ENCODE results near the gene FBXO7. TPM values are rescaled to one million over a fixed set of nuclear protein-coding genes. Genes with fewer than 3 reads are reported as not detected.

The FBXO7 gene
- 10 to 100 TPM; 73.4 to 95.1 (median 87.3) TPM for total RNA-seq

DNA sequence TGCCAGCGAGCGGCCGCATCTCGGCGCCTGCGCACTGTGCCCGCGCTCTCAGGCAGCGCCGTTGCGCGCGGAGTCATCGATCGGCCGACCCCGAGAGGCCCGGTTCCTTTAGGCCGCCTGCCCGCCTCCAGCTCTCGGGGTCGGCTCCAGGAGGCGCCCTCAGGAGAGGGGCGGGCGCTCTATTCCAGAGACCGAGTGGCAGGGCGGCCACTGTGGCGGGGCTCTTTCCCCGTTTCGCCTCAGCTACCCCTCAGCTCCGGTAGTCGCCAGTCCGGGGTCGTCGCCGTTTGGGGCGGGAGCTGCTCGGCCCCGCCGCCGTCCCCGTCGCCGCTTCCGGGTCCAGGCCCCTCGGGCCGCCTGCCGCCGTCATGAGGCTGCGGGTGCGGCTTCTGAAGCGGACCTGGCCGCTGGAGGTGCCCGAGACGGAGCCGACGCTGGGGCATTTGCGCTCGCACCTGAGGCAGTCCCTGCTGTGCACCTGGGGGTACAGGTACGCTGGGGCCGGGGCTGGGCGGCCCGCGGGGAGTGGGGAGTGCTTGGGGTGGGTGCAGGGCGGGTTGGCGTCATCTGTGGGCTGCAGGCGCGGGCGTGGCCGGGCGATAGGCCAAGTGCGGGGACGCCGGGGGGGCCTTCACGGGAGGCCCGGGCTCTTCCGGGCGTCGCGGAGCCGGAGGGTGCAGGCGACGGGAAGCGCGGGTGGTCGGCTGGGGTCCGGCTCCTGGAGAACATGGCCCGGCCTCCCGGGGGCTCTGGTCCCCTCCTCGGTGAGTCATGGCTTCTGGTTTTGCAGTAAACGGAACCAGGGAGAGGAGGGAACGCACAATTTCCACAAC lies at the start of gene FBXO7:
Gene FBXO7, plus strand, starts transcription at position 177 of the 833 bp plus-strand sequence. Its CDS starts 192 bp downstream, at position 369.
- WGBS, 2 donors (ENCODE audit: low coverage in 1 of 2): 0% methylated on average over 1 to 2 of the region's 92 CpGs
- Histone ChIP-seq H3K36me3 (peaks cover 0 to 8% of the 10 kb centered on the region in 2 donors), H3K4me3 (peak within 1 kb of the TSS; percentile 84 to 90), H3K27me3 (no peaks in the 10 kb centered on the region), H3K9me3 (no peaks in the 10 kb centered on the region), H3K27ac (peak within 1 kb of the TSS; percentile 95 to 99 (median 98)), H3K4me1 (peaks cover 0 to 52% (median 5%) of the 10 kb centered on the region in 3 donors)
- ATAC-seq: peak; percentile 96
- TF ChIP-seq POLR2AphosphoS5 (IDR thresholded peaks at IDR 0.05): peak; percentile 77
- TF ChIP-seq, protein P1, sequence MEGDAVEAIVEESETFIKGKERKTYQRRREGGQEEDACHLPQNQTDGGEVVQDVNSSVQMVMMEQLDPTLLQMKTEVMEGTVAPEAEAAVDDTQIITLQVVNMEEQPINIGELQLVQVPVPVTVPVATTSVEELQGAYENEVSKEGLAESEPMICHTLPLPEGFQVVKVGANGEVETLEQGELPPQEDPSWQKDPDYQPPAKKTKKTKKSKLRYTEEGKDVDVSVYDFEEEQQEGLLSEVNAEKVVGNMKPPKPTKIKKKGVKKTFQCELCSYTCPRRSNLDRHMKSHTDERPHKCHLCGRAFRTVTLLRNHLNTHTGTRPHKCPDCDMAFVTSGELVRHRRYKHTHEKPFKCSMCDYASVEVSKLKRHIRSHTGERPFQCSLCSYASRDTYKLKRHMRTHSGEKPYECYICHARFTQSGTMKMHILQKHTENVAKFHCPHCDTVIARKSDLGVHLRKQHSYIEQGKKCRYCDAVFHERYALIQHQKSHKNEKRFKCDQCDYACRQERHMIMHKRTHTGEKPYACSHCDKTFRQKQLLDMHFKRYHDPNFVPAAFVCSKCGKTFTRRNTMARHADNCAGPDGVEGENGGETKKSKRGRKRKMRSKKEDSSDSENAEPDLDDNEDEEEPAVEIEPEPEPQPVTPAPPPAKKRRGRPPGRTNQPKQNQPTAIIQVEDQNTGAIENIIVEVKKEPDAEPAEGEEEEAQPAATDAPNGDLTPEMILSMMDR (IDR thresholded peaks at IDR 0.05): peak in 2 of 4 experiments; percentile 55 to 73
- TF ChIP-seq EP300 (IDR thresholded peaks at IDR 0.05): no peak
- peak; percentile 73 to 82 for TF ChIP-seq POLR2A (IDR thresholded peaks at IDR 0.05)

GRCh38 chr22:32426881-32427280 lies 47.7 kb upstream of the FBXO7 start:
- ATAC-seq: no peak
- H3K9me3 ChIP-seq: no peaks in the 10 kb centered on the region
- TF ChIP-seq, protein P1 (IDR thresholded peaks at IDR 0.05): no peak
- TF ChIP-seq POLR2AphosphoS5 (IDR thresholded peaks at IDR 0.05) (no peak), POLR2A (IDR thresholded peaks at IDR 0.05) (no peak), EP300 (IDR thresholded peaks at IDR 0.05) (no peak)
- no peaks in the 10 kb centered on the region for H3K36me3 ChIP-seq
- no peak overlapping the region for H3K4me3 ChIP-seq
- H3K27me3 ChIP-seq: peaks cover 27% of the 10 kb centered on the region
- 45 to 61% methylated on average over 4 of the region's 4 CpGs for WGBS, 2 donors (ENCODE audit: low coverage in 1 of 2)
- no peaks in the 10 kb centered on the region for H3K4me1 ChIP-seq
- H3K27ac ChIP-seq: no peak overlapping the region

DNA sequence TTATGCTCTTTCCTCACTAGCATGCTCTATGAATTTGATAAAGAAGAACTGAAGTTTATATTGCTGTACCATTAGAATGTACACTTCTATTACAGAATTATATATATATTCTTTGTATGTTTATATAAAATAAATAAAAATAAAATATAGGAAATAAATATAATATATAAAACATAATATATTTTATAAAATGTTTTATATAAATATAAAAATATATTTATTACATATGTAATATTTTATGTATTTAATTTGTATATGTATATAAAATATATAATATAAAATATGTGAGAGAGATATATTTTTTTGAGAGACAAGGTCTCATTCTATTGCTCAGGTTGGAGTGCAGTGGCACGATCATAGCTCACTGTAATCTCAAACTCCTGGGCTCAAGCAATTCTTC lies 44.3 kb upstream of the FBXO7 start:
- Histone ChIP-seq H3K9me3 (no peaks in the 10 kb centered on the region), H3K27me3 (peaks cover 38% of the 10 kb centered on the region), H3K4me1 (no peaks in the 10 kb centered on the region), H3K27ac (no peak overlapping the region), H3K36me3 (no peaks in the 10 kb centered on the region), H3K4me3 (no peak overlapping the region)
- TF ChIP-seq POLR2AphosphoS5 (IDR thresholded peaks at IDR 0.05) (no peak), EP300 (IDR thresholded peaks at IDR 0.05) (no peak), POLR2A (IDR thresholded peaks at IDR 0.05) (no peak)
- 65 to 82% methylated on average over 1 of the region's 1 CpG for WGBS, 2 donors (ENCODE audit: low coverage in 1 of 2)
- no peak for ATAC-seq

GRCh38 chr22:32444068-32444467 lies 30.5 kb upstream of the FBXO7 start:
- no peaks in the 10 kb centered on the region for H3K36me3 ChIP-seq
- H3K27ac ChIP-seq: no peak overlapping the region
- H3K27me3 ChIP-seq: peaks cover 58% of the 10 kb centered on the region
- no peaks in the 10 kb centered on the region for H3K9me3 ChIP-seq
- H3K4me3 ChIP-seq: no peak overlapping the region
- 30 to 46% methylated on average over 5 to 6 of the region's 6 CpGs for WGBS, 2 donors (ENCODE audit: low coverage in 1 of 2)
- no peaks in the 10 kb centered on the region for H3K4me1 ChIP-seq
- no peak for ATAC-seq
- TF ChIP-seq POLR2AphosphoS5 (IDR thresholded peaks at IDR 0.05) (no peak), POLR2A (IDR thresholded peaks at IDR 0.05) (no peak), EP300 (IDR thresholded peaks at IDR 0.05) (no peak)
- TF ChIP-seq, protein P1 (IDR thresholded peaks at IDR 0.05): no peak

DNA sequence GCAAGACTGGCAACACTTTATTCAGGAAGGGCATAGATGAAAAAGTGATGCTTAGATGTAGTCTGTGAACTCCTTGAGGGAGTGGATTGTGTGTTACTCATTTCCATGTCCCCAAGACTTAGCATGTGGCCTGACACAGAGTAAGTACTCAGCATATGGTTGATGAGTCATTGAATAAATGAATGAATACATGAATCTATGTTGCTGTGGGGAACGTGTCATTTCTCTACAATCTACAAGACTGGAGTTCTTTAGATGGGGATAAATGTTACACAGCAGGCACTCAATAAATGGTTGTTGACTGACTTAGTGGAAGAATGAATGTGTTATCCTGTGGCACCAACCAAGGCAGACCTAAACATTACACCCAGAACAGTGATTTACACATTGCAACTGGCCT lies 28.3 kb upstream of the FBXO7 start:
- Histone ChIP-seq H3K4me1 (no peaks in the 10 kb centered on the region), H3K36me3 (no peaks in the 10 kb centered on the region), H3K9me3 (no peaks in the 10 kb centered on the region), H3K27ac (no peak overlapping the region), H3K4me3 (no peak overlapping the region), H3K27me3 (peaks cover 65% of the 10 kb centered on the region)
- TF ChIP-seq POLR2AphosphoS5 (IDR thresholded peaks at IDR 0.05): no peak
- TF ChIP-seq EP300 (IDR thresholded peaks at IDR 0.05): no peak
- TF ChIP-seq, protein P1 (IDR thresholded peaks at IDR 0.05): no peak
- TF ChIP-seq POLR2A (IDR thresholded peaks at IDR 0.05): no peak
- WGBS, 2 donors (ENCODE audit: low coverage in 1 of 2): 33 to 45% methylated on average over 1 of the region's 1 CpG
- no peak for ATAC-seq

Measured in gastroesophageal sphincter (tissue), 4 donors.